IMR-90 (cell line): ENCODE results near the gene MEF2A. TPM values are rescaled to one million over a fixed set of nuclear protein-coding genes. Genes with fewer than 3 reads are reported as not detected.

Experiments used
- ATAC-seq: fragments of 200-7000 bp; cut with Tn5 transposase; 2 replicates; pipeline ENCODE4 v1.9.1; 2020; ENCODE audit warnings: low read depth, mild to moderate bottlenecking, moderate library complexity
- BruUV-seq: library from RNA; stranded (reverse); fragments of 400-500 nt; replicated peaks from 2 replicates; lab custom pipeline; 2021; lab: Mats Ljungman, UMichigan
- CTCF ChIA-PET: fragments of 300-600 bp; formaldehyde crosslinking; extraction: SDS; loops from one replicate; lab custom pipeline; 2021; ENCODE audit warnings: antibody characterized with exemption; lab: Yijun Ruan, JAX
- POLR2A ChIA-PET: fragments of 300-600 bp; sonication (Branson Sonifier 250); formaldehyde crosslinking; loops from one replicate; lab custom pipeline; 2022; ENCODE audit warnings: antibody characterized with exemption; ENCODE audit not compliant: unreplicated experiment; lab: Charles Lee
- DNase-seq: peaks from one replicate; pipeline ENCODE4 v3.0.0; 2013
- H2AFZ ChIP-seq: replicated peaks from 2 replicates; pipeline ENCODE3; 2013; ENCODE audit warnings: low read length, mild to moderate bottlenecking; ENCODE audit not compliant: poor library complexity
- H2AK5ac ChIP-seq: 2 replicates; pipeline ENCODE4 v1.6.1; 2013; ENCODE audit warnings: low read depth, low read length, inconsistent platforms
- H2AK9ac ChIP-seq: replicated peaks from 2 replicates; pipeline ENCODE3; 2013; ENCODE audit warnings: mild to moderate bottlenecking, low read depth, low read length, moderate library complexity; ENCODE audit not compliant: poor library complexity
- H2BK120ac ChIP-seq: 2 replicates; pipeline ENCODE4 v1.6.1; 2013; ENCODE audit warnings: low read depth, low read length, inconsistent platforms
- H2BK15ac ChIP-seq: 3 replicates; pipeline ENCODE4 v1.6.1; 2013; ENCODE audit warnings: low read depth, low read length, inconsistent platforms
- H2BK20ac ChIP-seq: 2 replicates; pipeline ENCODE4 v1.6.1; 2013; ENCODE audit warnings: low read depth, mild to moderate bottlenecking, inconsistent platforms, low read length, moderate library complexity
- H2BK5ac ChIP-seq: 2 replicates; pipeline ENCODE4 v1.6.1; 2013; ENCODE audit warnings: mild to moderate bottlenecking, low read depth, low read length, inconsistent platforms; ENCODE audit not compliant: poor library complexity, severe bottlenecking
- H3K14ac ChIP-seq: replicated peaks from 2 replicates; pipeline ENCODE4 v1.6.1; 2013; ENCODE audit warnings: low read depth, low read length, inconsistent platforms
- H3K18ac ChIP-seq: 2 replicates; pipeline ENCODE4 v1.6.1; 2013; ENCODE audit warnings: low read depth, low read length, control low read depth
- H3K23ac ChIP-seq: 2 replicates; pipeline ENCODE4 v1.6.1; 2013; ENCODE audit warnings: low read depth, low read length, inconsistent platforms
- H3K27ac ChIP-seq: 2 replicates; pipeline ENCODE4 v1.5.1; 2013; ENCODE audit warnings: mild to moderate bottlenecking, control low read depth, low read length; ENCODE audit not compliant: insufficient read depth
- H3K27me3 ChIP-seq: 2 replicates; pipeline ENCODE4 v1.6.1; 2013; ENCODE audit warnings: low read length; ENCODE audit not compliant: control insufficient read depth, insufficient read depth
- H3K36me3 ChIP-seq: 2 replicates; pipeline ENCODE4 v1.6.1; 2013; ENCODE audit warnings: low read length, mixed read lengths; ENCODE audit not compliant: control insufficient read depth, insufficient read depth
- H3K4ac ChIP-seq: 2 replicates; pipeline ENCODE4 v1.6.1; 2013; ENCODE audit warnings: low read depth, low read length, inconsistent platforms
- H3K4me1 ChIP-seq: 2 replicates; pipeline ENCODE4 v1.6.1; 2013; ENCODE audit warnings: low read length, mixed read lengths; ENCODE audit not compliant: control insufficient read depth, insufficient read depth
- H3K4me2 ChIP-seq: 2 replicates; pipeline ENCODE4 v1.6.1; 2013; ENCODE audit warnings: low read depth, mild to moderate bottlenecking, control low read depth, low read length, moderate library complexity
- H3K4me3 ChIP-seq: 2 replicates; pipeline ENCODE4 v1.5.1; 2013; ENCODE audit warnings: low read depth, mild to moderate bottlenecking, control low read depth, low read length, moderate library complexity; ENCODE audit not compliant: insufficient read depth
- H3K56ac ChIP-seq: 2 replicates; pipeline ENCODE4 v1.6.1; 2013; ENCODE audit warnings: low read length, inconsistent platforms; ENCODE audit not compliant: insufficient read depth; ENCODE audit errors: extremely low read depth
- H3K79me1 ChIP-seq, 2 experiments: 2 replicates each; pipeline ENCODE4 v1.6.1; 2013; ENCODE audit warnings: low read length in 2 of 2, inconsistent platforms in 1 of 2, low read depth in 1 of 2
- H3K9ac ChIP-seq: 2 replicates; pipeline ENCODE4 v1.6.1; 2013; ENCODE audit warnings: low read depth, low read length, control low read depth
- H3K9me1 ChIP-seq: 2 replicates; pipeline ENCODE4 v1.6.1; 2013; ENCODE audit warnings: low read length, inconsistent platforms; ENCODE audit not compliant: insufficient read depth
- H3K9me3 ChIP-seq: 2 replicates; pipeline ENCODE4 v1.6.1; 2013; ENCODE audit warnings: low read length; ENCODE audit not compliant: control insufficient read depth, insufficient read depth
- H4K20me1 ChIP-seq: 2 replicates; pipeline ENCODE4 v1.6.1; 2013; ENCODE audit warnings: low read length, inconsistent platforms; ENCODE audit not compliant: insufficient read depth
- H4K5ac ChIP-seq: 2 replicates; pipeline ENCODE4 v1.6.1; 2013; ENCODE audit warnings: mild to moderate bottlenecking, low read depth, low read length, control low read depth
- H4K8ac ChIP-seq, 2 experiments: 2 replicates each; pipeline ENCODE4 v1.6.1; 2013; ENCODE audit warnings: low read depth in 2 of 2, low read length in 2 of 2, control low read depth in 1 of 2, inconsistent platforms in 1 of 2
- H4K91ac ChIP-seq: 2 replicates; pipeline ENCODE4 v1.6.1; 2013; ENCODE audit warnings: low read depth, low read length, inconsistent platforms; ENCODE audit not compliant: insufficient read depth
- BHLHE40 ChIP-seq: fragments of 150-350 bp; IDR thresholded peaks from 2 replicates; pipeline ENCODE4 v1.6.1; 2016; ENCODE audit warnings: mild to moderate bottlenecking, low read depth, low read length
- CEBPB ChIP-seq: IDR thresholded peaks from 2 replicates; pipeline ENCODE4 v1.6.1; 2012; ENCODE audit warnings: low read depth, low read length, improper control_type of control experiment
- CHD1 ChIP-seq: IDR thresholded peaks from 2 replicates; pipeline ENCODE4 v1.6.1; 2012; ENCODE audit warnings: low read depth, low read length, improper control_type of control experiment
- FOS ChIP-seq: fragments of 150-350 bp; IDR thresholded peaks from 2 replicates; pipeline ENCODE4 v1.6.1; 2016; ENCODE audit warnings: low read depth, low read length
- MAFK ChIP-seq: IDR thresholded peaks from 2 replicates; pipeline ENCODE4 v1.6.1; 2012; ENCODE audit warnings: low read depth, low read length, improper control_type of control experiment
- MAZ ChIP-seq: IDR thresholded peaks from 2 replicates; pipeline ENCODE4 v1.6.1; 2012; ENCODE audit warnings: low read depth, mild to moderate bottlenecking, low read length, improper control_type of control experiment, moderate library complexity, borderline replicate concordance
- MXI1 ChIP-seq: IDR thresholded peaks from 2 replicates; pipeline ENCODE4 v1.6.1; 2012; ENCODE audit warnings: low read depth, mild to moderate bottlenecking, low read length, moderate library complexity, borderline replicate concordance
- POLR2A ChIP-seq: IDR thresholded peaks from 2 replicates; pipeline ENCODE4 v1.6.1; 2012; ENCODE audit warnings: mild to moderate bottlenecking, low read depth, low read length
- RAD21 ChIP-seq: IDR thresholded peaks from 2 replicates; pipeline ENCODE4 v1.6.1; 2012; ENCODE audit warnings: low read length, improper control_type of control experiment
- RCOR1 ChIP-seq: IDR thresholded peaks from 2 replicates; pipeline ENCODE4 v1.6.1; 2012; ENCODE audit warnings: mild to moderate bottlenecking, low read length, improper control_type of control experiment; ENCODE audit not compliant: insufficient replicate concordance
- RFX5 ChIP-seq: IDR thresholded peaks from 2 replicates; pipeline ENCODE4 v1.8.0; 2012; ENCODE audit warnings: low read depth, mild to moderate bottlenecking, low read length, moderate library complexity
- SMC3 ChIP-seq: fragments of 150-350 bp; IDR thresholded peaks from 2 replicates; pipeline ENCODE4 v1.6.1; 2016; ENCODE audit warnings: low read depth, mild to moderate bottlenecking, antibody characterized with exemption, low read length, moderate library complexity
- WGBS, 2 experiments: methylation state at CpG; one replicate each; pipeline versions ENCODE4 v1.1.5 to v1.1.7; 2013; ENCODE audit warnings: missing lambda C conversion rate in 2 of 2; ENCODE audit not compliant: insufficient read length in 1 of 2; ENCODE audit errors: extremely low coverage in 2 of 2; 5-methylcytosine and 5-hydroxymethylcytosine counted together
- dilution Hi-C: fragments of 300-500 bp; cut with HindIII; formaldehyde crosslinking; loops from one replicate; pipeline ENCODE4 v1.14.3; 2018; ENCODE audit warnings: low sequenced_read_pairs; ENCODE audit not compliant: unreplicated experiment
- in situ Hi-C: fragments of 300-500 bp; cut with MboI; formaldehyde crosslinking; loops from 3 replicates; pipeline ENCODE4 v1.14.3; 2019; ENCODE audit warnings: low sequenced_read_pairs, inconsistent platforms, mixed read lengths
- intact Hi-C: fragments of 100-400 bp; cut with micrococcal nuclease; formaldehyde crosslinking; loops from 2 replicates; pipeline ENCODE4 v1.10.0; 2022
- polyA plus RNA-seq, 3 experiments: library from polyadenylated mRNA; depleted of rRNA; stranded (reverse); fragments of >200 nt; gene quantifications; 2 replicates each; pipeline ENCODE4 v1.2.3, GENCODE V29; 2012; ENCODE audit warnings: low replicate concordance in 1 of 3
- total RNA-seq: library from RNA; depleted of rRNA; stranded (reverse); fragments of >200 nt; gene quantifications from 2 replicates; pipeline ENCODE4 v1.2.3, GENCODE V29; 2012
- TF ChIP-seq, protein P1 (sequence below): fragments of 150-350 bp; IDR thresholded peaks from 2 replicates; pipeline ENCODE4 v1.6.1; 2016; ENCODE audit warnings: low read depth, mild to moderate bottlenecking, low read length, moderate library complexity, borderline replicate concordance
- TF ChIP-seq, protein P2 (sequence below): conservative IDR thresholded peaks from 2 replicates; pipeline ENCODE4 v1.5.1; 2012; ENCODE audit warnings: mild to moderate bottlenecking, low read depth, low read length, improper control_type of control experiment
- TF ChIP-seq, protein P3 (sequence below): fragments of 150-350 bp; IDR thresholded peaks from 2 replicates; pipeline ENCODE4 v1.6.1; 2017; ENCODE audit warnings: mild to moderate bottlenecking, antibody characterized with exemption, low read length, low read depth

MEF2A gene
- total and polyA plus RNA-seq, 2 of the 4 experiments (the other 2 are of a cell fraction) = 16.1 to 16.7 TPM

DNA sequence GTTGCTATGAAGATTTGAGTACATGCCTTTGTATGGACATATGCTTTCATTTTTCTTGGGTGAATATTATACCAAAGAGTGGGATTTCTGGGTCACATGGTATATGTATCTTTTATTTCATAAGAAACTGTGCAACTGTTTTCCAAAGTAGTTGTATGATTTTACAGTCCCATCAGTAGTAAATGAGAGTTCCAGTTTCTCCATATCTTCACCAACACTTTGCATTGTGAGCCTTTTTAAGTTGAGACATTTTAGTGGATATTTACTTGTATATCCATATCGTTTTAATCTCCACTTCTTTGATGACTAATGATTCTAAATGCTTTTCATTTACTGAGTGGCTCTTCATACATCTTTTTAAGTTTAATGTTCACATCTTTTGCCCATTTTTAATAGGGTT is 20.3 kb downstream of the MEF2A start:
- BruUV-seq = no TSS peak
- WGBS, 2 experiments = no CpG with 5 or more reads among the region's 1 CpG
- no peak overlapping the region for H3K4ac ChIP-seq
- no peak overlapping the region for H3K14ac ChIP-seq
- H2AFZ ChIP-seq = no peak overlapping the region
- H3K27me3 ChIP-seq = no peaks in the 10 kb centered on the region
- H4K5ac ChIP-seq = no peak overlapping the region
- intact Hi-C loops (no loop called here), dilution Hi-C loops (no loop called here), in situ Hi-C loops (no loop called here)
- no peaks in the 10 kb centered on the region for H3K9me1 ChIP-seq
- H3K23ac ChIP-seq = no peak overlapping the region
- H3K18ac ChIP-seq = no peak overlapping the region
- H4K8ac ChIP-seq = no peak overlapping the region
- no peaks in the 10 kb centered on the region for H3K36me3 ChIP-seq
- peaks cover 46% of the 10 kb centered on the region for H4K20me1 ChIP-seq
- no peak overlapping the region for H2AK9ac ChIP-seq
- H3K9ac ChIP-seq = no peak overlapping the region
- H2BK15ac ChIP-seq = no peak overlapping the region
- no peak for ATAC-seq
- no peaks in the 10 kb centered on the region; the same call in 1 of the 2 replicates for H3K9me3 ChIP-seq
- no peaks in the 10 kb centered on the region for H3K4me1 ChIP-seq
- H3K4me3 ChIP-seq = no peak overlapping the region
- no peak overlapping the region for H3K56ac ChIP-seq
- POLR2A ChIA-PET = no interaction called here
- TF ChIP-seq, protein P1, sequence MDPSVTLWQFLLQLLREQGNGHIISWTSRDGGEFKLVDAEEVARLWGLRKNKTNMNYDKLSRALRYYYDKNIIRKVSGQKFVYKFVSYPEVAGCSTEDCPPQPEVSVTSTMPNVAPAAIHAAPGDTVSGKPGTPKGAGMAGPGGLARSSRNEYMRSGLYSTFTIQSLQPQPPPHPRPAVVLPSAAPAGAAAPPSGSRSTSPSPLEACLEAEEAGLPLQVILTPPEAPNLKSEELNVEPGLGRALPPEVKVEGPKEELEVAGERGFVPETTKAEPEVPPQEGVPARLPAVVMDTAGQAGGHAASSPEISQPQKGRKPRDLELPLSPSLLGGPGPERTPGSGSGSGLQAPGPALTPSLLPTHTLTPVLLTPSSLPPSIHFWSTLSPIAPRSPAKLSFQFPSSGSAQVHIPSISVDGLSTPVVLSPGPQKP = no peak
- TF ChIP-seq, protein P2, sequence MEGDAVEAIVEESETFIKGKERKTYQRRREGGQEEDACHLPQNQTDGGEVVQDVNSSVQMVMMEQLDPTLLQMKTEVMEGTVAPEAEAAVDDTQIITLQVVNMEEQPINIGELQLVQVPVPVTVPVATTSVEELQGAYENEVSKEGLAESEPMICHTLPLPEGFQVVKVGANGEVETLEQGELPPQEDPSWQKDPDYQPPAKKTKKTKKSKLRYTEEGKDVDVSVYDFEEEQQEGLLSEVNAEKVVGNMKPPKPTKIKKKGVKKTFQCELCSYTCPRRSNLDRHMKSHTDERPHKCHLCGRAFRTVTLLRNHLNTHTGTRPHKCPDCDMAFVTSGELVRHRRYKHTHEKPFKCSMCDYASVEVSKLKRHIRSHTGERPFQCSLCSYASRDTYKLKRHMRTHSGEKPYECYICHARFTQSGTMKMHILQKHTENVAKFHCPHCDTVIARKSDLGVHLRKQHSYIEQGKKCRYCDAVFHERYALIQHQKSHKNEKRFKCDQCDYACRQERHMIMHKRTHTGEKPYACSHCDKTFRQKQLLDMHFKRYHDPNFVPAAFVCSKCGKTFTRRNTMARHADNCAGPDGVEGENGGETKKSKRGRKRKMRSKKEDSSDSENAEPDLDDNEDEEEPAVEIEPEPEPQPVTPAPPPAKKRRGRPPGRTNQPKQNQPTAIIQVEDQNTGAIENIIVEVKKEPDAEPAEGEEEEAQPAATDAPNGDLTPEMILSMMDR = no peak
- TF ChIP-seq CHD1 = no peak
- no peak for TF ChIP-seq MAZ
- no peak for TF ChIP-seq POLR2A
- TF ChIP-seq MAFK = no peak
- no peak for TF ChIP-seq MXI1
- TF ChIP-seq, protein P3, sequence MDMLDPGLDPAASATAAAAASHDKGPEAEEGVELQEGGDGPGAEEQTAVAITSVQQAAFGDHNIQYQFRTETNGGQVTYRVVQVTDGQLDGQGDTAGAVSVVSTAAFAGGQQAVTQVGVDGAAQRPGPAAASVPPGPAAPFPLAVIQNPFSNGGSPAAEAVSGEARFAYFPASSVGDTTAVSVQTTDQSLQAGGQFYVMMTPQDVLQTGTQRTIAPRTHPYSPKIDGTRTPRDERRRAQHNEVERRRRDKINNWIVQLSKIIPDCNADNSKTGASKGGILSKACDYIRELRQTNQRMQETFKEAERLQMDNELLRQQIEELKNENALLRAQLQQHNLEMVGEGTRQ = no peak
- no peak for TF ChIP-seq SMC3
- no peak for TF ChIP-seq RAD21
- no peak for TF ChIP-seq FOS
- no peak for TF ChIP-seq RFX5
- TF ChIP-seq BHLHE40 = no peak
- TF ChIP-seq RCOR1 = no peak
- TF ChIP-seq CEBPB = no peak
- peaks cover 11 to 48% of the 10 kb centered on the region in 2 experiments for H3K79me1 ChIP-seq
- no peak overlapping the region for H4K91ac ChIP-seq
- CTCF ChIA-PET = no interaction called here
- no peak overlapping the region for H2BK20ac ChIP-seq
- DNase-seq = no peak
- no peak overlapping the region for H2AK5ac ChIP-seq
- H3K27ac ChIP-seq = no peak overlapping the region
- no peak overlapping the region for H2BK5ac ChIP-seq
- no peak overlapping the region for H2BK120ac ChIP-seq
- H3K4me2 ChIP-seq = no peak overlapping the region
